ENCODE data around the gene HEATR3. TPM values are rescaled to one million over a fixed set of nuclear protein-coding genes. Genes with fewer than 3 reads are reported as not detected.

Gene HEATR3
- total RNA-seq, 2 donors from 2014 or later, result 5.6 to 11.7 TPM

DNA sequence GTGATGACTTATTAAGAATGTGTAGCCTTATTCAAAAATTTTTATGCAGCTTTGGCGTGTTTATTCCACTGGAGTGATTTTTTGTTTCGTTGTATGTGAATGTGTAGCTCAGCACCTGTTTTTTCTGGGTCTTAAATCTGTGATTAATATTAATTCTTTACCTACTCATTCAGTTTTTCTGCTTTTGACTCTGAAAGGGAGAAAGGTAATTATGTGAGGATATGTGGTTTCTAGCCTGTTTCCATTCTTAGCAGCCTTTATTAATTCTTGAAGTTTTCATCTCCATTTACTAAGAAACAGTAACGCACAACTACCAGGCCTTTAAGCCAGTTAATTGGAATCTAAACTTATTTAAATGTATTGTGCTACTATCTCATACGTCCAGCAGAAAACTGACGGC, 7.0 kb downstream of the HEATR3 start:
- no peaks in the 10 kb centered on the region for H3K9me3 ChIP-seq
- no peak overlapping the region for H3K27ac ChIP-seq
- H3K4me3 ChIP-seq, result no peak overlapping the region
- no peak for DNase-seq (ENCODE audit: low spot score)
- H3K4me1 ChIP-seq, result peaks cover 0 to 10% of the 10 kb centered on the region in 2 donors
- H3K27me3 ChIP-seq, result no peaks in the 10 kb centered on the region
- TF ChIP-seq, protein P1, sequence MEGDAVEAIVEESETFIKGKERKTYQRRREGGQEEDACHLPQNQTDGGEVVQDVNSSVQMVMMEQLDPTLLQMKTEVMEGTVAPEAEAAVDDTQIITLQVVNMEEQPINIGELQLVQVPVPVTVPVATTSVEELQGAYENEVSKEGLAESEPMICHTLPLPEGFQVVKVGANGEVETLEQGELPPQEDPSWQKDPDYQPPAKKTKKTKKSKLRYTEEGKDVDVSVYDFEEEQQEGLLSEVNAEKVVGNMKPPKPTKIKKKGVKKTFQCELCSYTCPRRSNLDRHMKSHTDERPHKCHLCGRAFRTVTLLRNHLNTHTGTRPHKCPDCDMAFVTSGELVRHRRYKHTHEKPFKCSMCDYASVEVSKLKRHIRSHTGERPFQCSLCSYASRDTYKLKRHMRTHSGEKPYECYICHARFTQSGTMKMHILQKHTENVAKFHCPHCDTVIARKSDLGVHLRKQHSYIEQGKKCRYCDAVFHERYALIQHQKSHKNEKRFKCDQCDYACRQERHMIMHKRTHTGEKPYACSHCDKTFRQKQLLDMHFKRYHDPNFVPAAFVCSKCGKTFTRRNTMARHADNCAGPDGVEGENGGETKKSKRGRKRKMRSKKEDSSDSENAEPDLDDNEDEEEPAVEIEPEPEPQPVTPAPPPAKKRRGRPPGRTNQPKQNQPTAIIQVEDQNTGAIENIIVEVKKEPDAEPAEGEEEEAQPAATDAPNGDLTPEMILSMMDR (IDR thresholded peaks at IDR 0.05), result no peak
- H3K36me3 ChIP-seq, result peaks cover 32% of the 10 kb centered on the region

DNA sequence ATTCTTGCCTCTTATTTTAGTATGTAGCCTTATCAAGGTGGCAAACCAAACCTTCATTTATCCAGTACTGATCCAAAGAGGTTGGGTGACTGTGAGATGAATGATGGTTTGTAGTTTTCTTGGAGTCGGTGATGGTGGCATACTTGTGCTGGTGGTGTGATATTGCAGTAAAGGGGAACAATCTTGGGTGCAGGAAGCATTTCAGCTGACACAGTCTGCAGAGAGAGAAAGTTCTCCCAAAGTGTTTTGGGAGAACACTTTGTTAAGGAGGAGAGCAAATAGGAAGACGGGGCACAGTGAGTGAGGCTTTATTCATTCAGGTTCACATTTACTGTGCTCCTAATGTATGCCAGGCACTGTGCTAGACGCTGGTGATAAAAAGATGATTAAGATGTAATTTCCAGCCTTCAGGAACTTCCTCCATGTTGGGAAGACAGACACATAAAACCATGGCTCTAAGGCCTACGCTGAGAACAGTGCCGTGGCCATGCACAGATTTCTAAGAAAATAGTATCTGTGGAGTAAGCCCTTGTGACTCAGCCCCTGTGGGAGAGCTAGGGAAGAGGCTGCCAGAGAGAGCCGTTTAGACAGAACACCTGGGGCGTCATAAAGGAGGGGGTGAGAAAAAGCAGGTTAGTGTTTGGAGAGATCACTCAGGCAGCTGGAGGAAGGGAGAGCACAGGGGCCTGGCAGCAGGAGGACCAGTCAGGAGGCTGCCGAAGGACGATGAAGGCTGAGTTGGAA, 13.8 kb downstream of the HEATR3 start:
- Histone ChIP-seq H3K36me3 (peaks cover 59% of the 10 kb centered on the region), H3K4me1 (no peaks in the 10 kb centered on the region)

DNA sequence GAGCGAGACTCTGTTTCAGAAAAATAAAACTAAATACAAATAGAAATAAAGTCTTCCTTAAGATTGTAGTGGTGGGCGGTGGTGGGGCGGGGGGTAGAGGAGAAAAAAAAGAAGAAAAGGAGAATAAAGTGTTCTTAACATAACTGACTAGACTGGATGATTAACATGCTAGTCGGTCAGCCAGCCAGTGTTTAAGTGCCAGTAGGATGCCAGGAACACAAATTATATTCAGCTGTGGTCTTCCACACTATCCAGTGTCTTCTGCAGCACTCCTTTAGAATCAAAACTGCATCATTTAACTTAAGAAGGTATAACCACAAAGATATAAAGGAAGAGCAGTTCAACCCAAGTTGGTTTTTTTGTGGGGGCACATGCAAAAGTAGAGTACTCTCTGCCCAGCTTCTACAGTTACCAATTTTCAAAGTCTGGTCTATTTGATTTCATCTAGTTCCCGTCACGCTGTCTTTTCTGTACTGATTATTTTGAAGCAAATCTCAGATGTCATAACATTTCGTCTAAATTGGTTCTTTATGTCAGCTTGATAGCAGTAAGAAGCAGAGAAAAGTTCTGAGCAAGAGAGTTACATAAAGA, 15.8 kb downstream of the HEATR3 start:
- H3K27ac ChIP-seq, result no peak overlapping the region
- H3K4me3 ChIP-seq, result no peak overlapping the region
- H3K9me3 ChIP-seq, result no peaks in the 10 kb centered on the region
- DNase-seq (ENCODE audit: low spot score), result no peak
- no peaks in the 10 kb centered on the region for H3K4me1 ChIP-seq
- H3K36me3 ChIP-seq, result peaks cover 67% of the 10 kb centered on the region
- TF ChIP-seq, protein P1 (IDR thresholded peaks at IDR 0.05), result no peak
- H3K27me3 ChIP-seq, result no peaks in the 10 kb centered on the region

More for the DNA sequence above, 13.8 kb downstream of the HEATR3 start:
- DNase-seq (ENCODE audit: low spot score), result no peak
- no peaks in the 10 kb centered on the region for H3K27me3 ChIP-seq
- H3K27ac ChIP-seq, result no peak overlapping the region
- no peaks in the 10 kb centered on the region for H3K9me3 ChIP-seq
- TF ChIP-seq, protein P1 (IDR thresholded peaks at IDR 0.05), result no peak
- H3K4me3 ChIP-seq, result no peak overlapping the region

DNA sequence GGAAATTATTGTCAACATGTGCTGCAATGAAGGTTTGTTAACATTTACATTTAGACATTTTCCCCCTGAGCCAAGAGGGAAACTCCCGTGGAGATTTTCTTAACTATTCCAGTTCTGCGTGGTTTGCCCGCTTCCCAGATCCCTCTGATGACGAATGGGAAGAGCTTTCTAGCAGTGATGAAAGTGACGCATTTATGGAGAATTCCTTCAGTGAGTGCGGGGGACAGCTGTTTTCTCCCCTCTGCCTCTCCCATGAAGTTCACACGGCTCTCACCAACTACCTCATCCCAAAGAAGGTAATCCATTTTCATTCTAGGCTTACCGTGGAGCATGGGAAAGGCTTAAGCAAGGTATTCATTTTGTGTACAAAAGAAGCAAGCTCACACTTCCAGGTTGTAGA, 18.2 kb downstream of the HEATR3 start:
- Histone ChIP-seq H3K4me3 (no peak overlapping the region), H3K4me1 (no peaks in the 10 kb centered on the region), H3K27ac (no peak overlapping the region), H3K9me3 (no peaks in the 10 kb centered on the region), H3K27me3 (no peaks in the 10 kb centered on the region), H3K36me3 (peaks cover 67% of the 10 kb centered on the region)
- no peak for DNase-seq (ENCODE audit: low spot score)
- TF ChIP-seq, protein P1 (IDR thresholded peaks at IDR 0.05), result no peak

DNA sequence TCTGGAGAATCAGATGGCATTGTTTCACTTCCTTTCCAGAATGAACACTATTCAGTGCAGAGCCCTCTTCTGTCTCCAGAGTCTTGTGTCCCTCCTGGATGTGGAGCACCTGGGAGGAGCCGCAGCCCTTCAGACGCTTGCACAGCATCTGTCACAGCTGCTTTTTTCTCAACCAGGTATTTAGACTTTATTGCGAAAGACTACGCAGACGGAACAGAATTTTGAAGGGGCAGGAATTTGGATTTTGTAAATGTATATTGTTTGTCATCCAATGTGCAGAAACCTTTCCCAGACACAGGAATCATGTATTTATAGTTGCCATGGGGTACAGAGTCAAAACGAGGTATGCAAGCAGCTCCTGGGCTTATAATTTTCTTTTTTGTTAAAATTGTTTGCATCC, 20.4 kb downstream of the HEATR3 start:
- TF ChIP-seq, protein P1 (IDR thresholded peaks at IDR 0.05), result no peak
- H3K27me3 ChIP-seq, result no peaks in the 10 kb centered on the region
- H3K9me3 ChIP-seq, result no peaks in the 10 kb centered on the region
- H3K27ac ChIP-seq, result no peak overlapping the region
- peaks cover 49% of the 10 kb centered on the region for H3K36me3 ChIP-seq
- no peak for DNase-seq (ENCODE audit: low spot score)
- H3K4me1 ChIP-seq, result no peaks in the 10 kb centered on the region
- H3K4me3 ChIP-seq, result no peak overlapping the region
